Adrenal gland (tissue), 5 donors: ENCODE results near the gene SLC46A3.
A peak's percentile ranks its signal among the peaks of the same experiment; 100 is the strongest.

Source experiments
- POLR2A ChIP-seq, 2 donors: fragments of 450-650 bp; IDR thresholded peaks; one replicate each; pipeline ENCODE4 v1.6.1; 2017; ENCODE audit warnings: antibody characterized with exemption in 2 of 2, mild to moderate bottlenecking in 2 of 2, moderate library complexity in 1 of 2
- TF ChIP-seq, protein P1 (sequence below), 6 experiments: fragments of 450-650 bp in 4 of 6; fragments of 200-600 bp in 2 of 6; sonication (generic) in 1 of 6; IDR thresholded peaks; 1 replicate in 5 of 6; 2 replicates in 1 of 6; pipeline versions ENCODE4 v1.5.1 to v1.8.0; 2016 to 2021; ENCODE audit warnings: antibody characterized with exemption in 6 of 6, mild to moderate bottlenecking in 2 of 6, moderate library complexity in 1 of 6
- donor health status: DM: no; HTN: no; CAD: no.

DNA sequence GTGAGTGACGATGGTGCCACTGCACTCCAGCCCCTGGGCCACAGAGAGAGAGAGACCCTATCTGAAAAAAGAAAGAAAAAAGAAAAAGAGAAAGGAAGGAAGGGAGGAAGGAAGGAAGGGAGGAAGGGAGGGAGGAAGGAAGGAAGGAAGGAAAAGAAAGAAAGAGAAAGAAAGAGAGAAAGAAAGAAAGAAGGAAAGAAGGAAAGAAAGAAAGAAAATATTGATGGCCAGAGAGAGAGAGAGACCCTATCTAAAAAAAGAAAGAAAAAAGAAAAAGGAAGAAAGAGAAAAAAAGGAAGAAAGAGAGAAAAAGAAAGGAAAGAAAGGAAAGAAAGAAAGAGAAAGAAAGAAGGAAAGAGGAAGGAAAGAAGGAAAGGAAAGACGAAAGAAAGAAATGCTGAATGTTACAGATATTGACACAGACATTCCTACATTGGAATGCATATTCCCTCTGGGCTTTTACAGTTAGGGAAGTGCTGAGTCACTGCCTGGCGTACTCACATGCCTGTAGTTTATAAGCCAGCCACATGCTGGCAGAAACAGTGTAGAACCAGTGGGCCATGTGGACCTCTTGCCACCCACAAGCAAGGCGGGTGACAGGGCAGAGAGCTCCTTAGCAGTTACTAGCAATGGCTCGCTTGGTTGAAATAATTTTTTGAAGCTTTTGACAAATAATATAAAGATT is 34.6 kb upstream of the SLC46A3 start:
- TF ChIP-seq, protein P1, sequence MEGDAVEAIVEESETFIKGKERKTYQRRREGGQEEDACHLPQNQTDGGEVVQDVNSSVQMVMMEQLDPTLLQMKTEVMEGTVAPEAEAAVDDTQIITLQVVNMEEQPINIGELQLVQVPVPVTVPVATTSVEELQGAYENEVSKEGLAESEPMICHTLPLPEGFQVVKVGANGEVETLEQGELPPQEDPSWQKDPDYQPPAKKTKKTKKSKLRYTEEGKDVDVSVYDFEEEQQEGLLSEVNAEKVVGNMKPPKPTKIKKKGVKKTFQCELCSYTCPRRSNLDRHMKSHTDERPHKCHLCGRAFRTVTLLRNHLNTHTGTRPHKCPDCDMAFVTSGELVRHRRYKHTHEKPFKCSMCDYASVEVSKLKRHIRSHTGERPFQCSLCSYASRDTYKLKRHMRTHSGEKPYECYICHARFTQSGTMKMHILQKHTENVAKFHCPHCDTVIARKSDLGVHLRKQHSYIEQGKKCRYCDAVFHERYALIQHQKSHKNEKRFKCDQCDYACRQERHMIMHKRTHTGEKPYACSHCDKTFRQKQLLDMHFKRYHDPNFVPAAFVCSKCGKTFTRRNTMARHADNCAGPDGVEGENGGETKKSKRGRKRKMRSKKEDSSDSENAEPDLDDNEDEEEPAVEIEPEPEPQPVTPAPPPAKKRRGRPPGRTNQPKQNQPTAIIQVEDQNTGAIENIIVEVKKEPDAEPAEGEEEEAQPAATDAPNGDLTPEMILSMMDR (IDR thresholded peaks at IDR 0.05) = peak in 3 of 6 experiments; percentile 21 to 29 (median 25)
- no peak for TF ChIP-seq POLR2A (IDR thresholded peaks at IDR 0.05)
